Inferior parietal cortex (tissue), 1 donor: ENCODE data around the gene RLF.

Source experiments
- DNase-seq: peaks from one replicate; pipeline ENCODE4 v3.0.0-alpha.2; 2016; ENCODE audit errors: extremely low spot score

The RLF gene

GRCh38 chr1:40272653-40273213, 111.5 kb downstream of the RLF start:
- DNase-seq: no peak

GRCh38 chr1:40273547-40274166, 112.5 kb downstream of the RLF start:
- no peak for DNase-seq

- DNase-seq: no peak
Measured at GRCh38 chr1:40274331-40274730, 113.1 kb downstream of the RLF start.

GRCh38 chr1:40276122-40276521, 114.9 kb downstream of the RLF start:
- no peak for DNase-seq

- DNase-seq: no peak
Measured at GRCh38 chr1:40281853-40282252, 120.7 kb downstream of the RLF start.
